ENCODE data around the gene ARHGDIB. TPM values are rescaled to one million over a fixed set of nuclear protein-coding genes. Genes with fewer than 3 reads are reported as not detected.

The ARHGDIB gene
- total RNA-seq, 4 donors from 2014 or later, result 36.7 to 69.5 (median 48.3) TPM

DNA sequence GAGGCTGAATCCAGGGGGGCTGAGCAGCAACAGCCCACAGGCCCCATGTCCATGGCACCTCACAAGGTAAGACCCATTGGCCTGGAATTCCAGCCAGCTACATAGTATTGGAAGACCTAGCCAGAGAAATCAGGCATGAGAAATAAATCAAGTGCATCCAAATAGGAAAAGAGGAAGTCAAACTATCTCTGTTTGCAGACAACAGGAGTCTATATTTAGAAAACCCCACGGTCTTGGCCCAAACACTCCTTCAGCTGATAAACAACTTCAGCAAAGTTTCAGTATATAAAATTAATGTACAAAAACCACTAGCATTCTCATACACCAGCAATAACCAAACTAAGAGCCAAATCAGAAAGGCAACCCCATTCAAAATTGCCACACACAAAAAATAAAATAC lies 28.4 kb upstream of the ARHGDIB start:
- Histone ChIP-seq H3K9me3 (no peaks in the 10 kb centered on the region), H3K27ac (no peak overlapping the region), H3K27me3 (no peaks in the 10 kb centered on the region), H3K4me3 (no peak overlapping the region), H3K4me1 (no peaks in the 10 kb centered on the region), H3K36me3 (no peaks in the 10 kb centered on the region)
- WGBS, 2 donors (ENCODE audit: low coverage in 1 of 2), result 60% methylated on average over 1 of the region's 1 CpG; no CpG with 5 or more reads in 1 of the 2 donors
- in situ Hi-C loops (cut with MboI; ENCODE audit: low pct_ligation_motif_present in 1 of 4, low pct_unique_long_range_greater_than_20kb in 1 of 4, low sequenced_read_pairs in 3 of 4), result loop anchor here in 1 of 4 donors (10.0 kb wide), 1 partner anchor 265 kb away; no protein-coding TSS in a partner anchor
- intact Hi-C loops (cut with DNase I; ENCODE audit: low total_unique reads), result loop anchor here (5.0 kb wide), 1 partner anchor 137 kb away; no protein-coding TSS in a partner anchor
- TF ChIP-seq EP300 (IDR thresholded peaks at IDR 0.05; ENCODE audit: low read depth) (no peak), POLR2AphosphoS5 (IDR thresholded peaks at IDR 0.05) (no peak), POLR2A (IDR thresholded peaks at IDR 0.05) (no peak)
- TF ChIP-seq, protein P1, sequence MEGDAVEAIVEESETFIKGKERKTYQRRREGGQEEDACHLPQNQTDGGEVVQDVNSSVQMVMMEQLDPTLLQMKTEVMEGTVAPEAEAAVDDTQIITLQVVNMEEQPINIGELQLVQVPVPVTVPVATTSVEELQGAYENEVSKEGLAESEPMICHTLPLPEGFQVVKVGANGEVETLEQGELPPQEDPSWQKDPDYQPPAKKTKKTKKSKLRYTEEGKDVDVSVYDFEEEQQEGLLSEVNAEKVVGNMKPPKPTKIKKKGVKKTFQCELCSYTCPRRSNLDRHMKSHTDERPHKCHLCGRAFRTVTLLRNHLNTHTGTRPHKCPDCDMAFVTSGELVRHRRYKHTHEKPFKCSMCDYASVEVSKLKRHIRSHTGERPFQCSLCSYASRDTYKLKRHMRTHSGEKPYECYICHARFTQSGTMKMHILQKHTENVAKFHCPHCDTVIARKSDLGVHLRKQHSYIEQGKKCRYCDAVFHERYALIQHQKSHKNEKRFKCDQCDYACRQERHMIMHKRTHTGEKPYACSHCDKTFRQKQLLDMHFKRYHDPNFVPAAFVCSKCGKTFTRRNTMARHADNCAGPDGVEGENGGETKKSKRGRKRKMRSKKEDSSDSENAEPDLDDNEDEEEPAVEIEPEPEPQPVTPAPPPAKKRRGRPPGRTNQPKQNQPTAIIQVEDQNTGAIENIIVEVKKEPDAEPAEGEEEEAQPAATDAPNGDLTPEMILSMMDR (IDR thresholded peaks at IDR 0.05), result no peak
- DNase-seq, result no peak

DNA sequence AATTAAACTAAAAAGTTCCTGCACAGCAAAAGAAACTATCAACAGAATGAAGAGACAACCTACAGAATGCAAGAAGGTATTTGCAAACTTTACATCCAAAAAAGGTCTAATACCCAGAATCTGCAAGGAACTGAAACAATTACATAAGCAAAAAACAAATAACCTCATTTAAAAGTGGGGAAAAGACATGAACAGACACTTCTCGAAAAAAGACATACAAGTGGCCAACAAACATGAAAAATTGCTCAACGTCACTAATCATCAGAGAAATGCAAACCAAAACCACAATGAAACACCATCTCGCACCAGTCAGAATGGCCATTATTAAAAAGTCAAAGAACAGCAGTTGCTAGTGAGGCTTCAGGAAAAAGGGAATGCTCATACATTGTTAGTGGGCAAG lies 26.6 kb upstream of the ARHGDIB start:
- Histone ChIP-seq H3K9me3 (no peaks in the 10 kb centered on the region), H3K27me3 (no peaks in the 10 kb centered on the region), H3K4me3 (no peak overlapping the region), H3K27ac (no peak overlapping the region), H3K36me3 (no peaks in the 10 kb centered on the region), H3K4me1 (no peaks in the 10 kb centered on the region)
- in situ Hi-C loops (cut with MboI; ENCODE audit: low pct_ligation_motif_present in 1 of 4, low pct_unique_long_range_greater_than_20kb in 1 of 4, low sequenced_read_pairs in 3 of 4) (no loop called here), intact Hi-C loops (cut with DNase I; ENCODE audit: low total_unique reads) (loop anchor here (5.0 kb wide), 1 partner anchor 136 kb away; no protein-coding TSS in a partner anchor)
- no peak for DNase-seq
- TF ChIP-seq EP300 (IDR thresholded peaks at IDR 0.05; ENCODE audit: low read depth) (no peak), POLR2A (IDR thresholded peaks at IDR 0.05) (no peak), POLR2AphosphoS5 (IDR thresholded peaks at IDR 0.05) (no peak)
- TF ChIP-seq, protein P1 (IDR thresholded peaks at IDR 0.05), result no peak
- WGBS, 2 donors (ENCODE audit: low coverage in 1 of 2), result 69 to 80% methylated on average over 3 of the region's 3 CpGs

DNA sequence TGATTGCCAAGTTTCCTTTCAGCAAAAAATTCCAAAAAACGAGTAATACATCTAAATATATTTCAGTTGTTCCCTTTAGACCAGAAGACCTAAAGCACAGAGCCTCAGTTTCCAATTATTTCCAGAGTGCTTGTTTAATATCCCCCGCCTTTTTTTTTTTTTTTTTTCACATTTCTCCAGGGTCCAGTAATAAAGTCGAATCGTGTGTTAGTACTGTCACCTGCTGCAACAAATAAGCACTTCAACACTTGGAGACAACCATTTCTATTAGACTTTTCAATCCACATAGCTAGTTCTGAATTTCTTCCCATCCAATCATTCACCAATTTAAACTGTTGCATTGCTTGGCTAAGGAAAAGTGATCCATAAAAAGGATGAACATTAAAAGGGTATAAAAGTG lies 25.0 kb upstream of the ARHGDIB start:
- in situ Hi-C loops (cut with MboI; ENCODE audit: low pct_ligation_motif_present in 1 of 4, low pct_unique_long_range_greater_than_20kb in 1 of 4, low sequenced_read_pairs in 3 of 4) (no loop called here), intact Hi-C loops (cut with DNase I; ENCODE audit: low total_unique reads) (loop anchor here (5.0 kb wide), 1 partner anchor 134 kb away; no protein-coding TSS in a partner anchor)
- H3K4me3 ChIP-seq, result no peak overlapping the region
- no peaks in the 10 kb centered on the region for H3K27me3 ChIP-seq
- H3K36me3 ChIP-seq, result no peaks in the 10 kb centered on the region
- H3K4me1 ChIP-seq, result no peaks in the 10 kb centered on the region
- H3K27ac ChIP-seq, result no peak overlapping the region
- TF ChIP-seq, protein P1 (IDR thresholded peaks at IDR 0.05), result peak in 1 of 5 experiments; percentile 2
- no peak for TF ChIP-seq POLR2AphosphoS5 (IDR thresholded peaks at IDR 0.05)
- no peak for TF ChIP-seq EP300 (IDR thresholded peaks at IDR 0.05; ENCODE audit: low read depth)
- no peak for TF ChIP-seq POLR2A (IDR thresholded peaks at IDR 0.05)
- no peaks in the 10 kb centered on the region for H3K9me3 ChIP-seq
- DNase-seq, result no peak
- WGBS, 2 donors (ENCODE audit: low coverage in 1 of 2), result 64 to 72% methylated on average over 4 of the region's 4 CpGs

DNA sequence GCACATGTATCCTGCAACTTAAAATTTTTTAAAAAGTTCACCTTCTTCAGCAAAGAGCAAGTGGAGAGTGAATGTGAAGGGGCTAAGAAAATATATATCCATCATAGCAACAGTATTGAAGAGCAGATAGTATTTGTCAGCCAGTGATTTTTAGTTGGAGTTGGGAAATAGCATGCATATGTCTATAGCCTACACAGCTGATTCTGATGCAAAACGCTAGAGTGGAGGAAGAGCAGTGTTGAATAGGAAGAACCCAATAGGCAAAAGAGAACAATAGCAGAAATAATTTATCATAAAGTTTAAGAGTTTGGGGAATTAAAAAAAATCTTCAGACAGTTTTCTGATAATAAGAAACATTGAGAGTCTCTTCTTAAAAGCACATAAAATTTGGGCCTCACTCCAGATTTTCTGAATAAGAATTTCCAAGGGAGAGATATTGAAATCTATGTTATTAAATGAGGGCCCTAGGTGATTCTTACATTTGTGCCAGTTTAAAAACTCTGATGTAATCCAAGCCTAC lies 23.4 kb upstream of the ARHGDIB start:
- Histone ChIP-seq H3K9me3 (no peaks in the 10 kb centered on the region), H3K27ac (no peak overlapping the region), H3K4me3 (no peak overlapping the region), H3K4me1 (no peaks in the 10 kb centered on the region), H3K36me3 (no peaks in the 10 kb centered on the region), H3K27me3 (no peaks in the 10 kb centered on the region)
- in situ Hi-C loops (cut with MboI; ENCODE audit: low pct_ligation_motif_present in 1 of 4, low pct_unique_long_range_greater_than_20kb in 1 of 4, low sequenced_read_pairs in 3 of 4) (no loop called here), intact Hi-C loops (cut with DNase I; ENCODE audit: low total_unique reads) (loop anchor here (5.0 kb wide), 1 partner anchor 133 kb away; no protein-coding TSS in a partner anchor)
- no peak for TF ChIP-seq POLR2AphosphoS5 (IDR thresholded peaks at IDR 0.05)
- TF ChIP-seq EP300 (IDR thresholded peaks at IDR 0.05; ENCODE audit: low read depth), result no peak
- TF ChIP-seq, protein P1 (IDR thresholded peaks at IDR 0.05), result no peak
- TF ChIP-seq POLR2A (IDR thresholded peaks at IDR 0.05), result no peak
- 80 to 86% methylated on average over 1 of the region's 1 CpG for WGBS, 2 donors (ENCODE audit: low coverage in 1 of 2)
- no peak for DNase-seq

Data from transverse colon (tissue), 4 donors.